Measurements from ENCODE around the gene GLCE.

Gene GLCE

DNA sequence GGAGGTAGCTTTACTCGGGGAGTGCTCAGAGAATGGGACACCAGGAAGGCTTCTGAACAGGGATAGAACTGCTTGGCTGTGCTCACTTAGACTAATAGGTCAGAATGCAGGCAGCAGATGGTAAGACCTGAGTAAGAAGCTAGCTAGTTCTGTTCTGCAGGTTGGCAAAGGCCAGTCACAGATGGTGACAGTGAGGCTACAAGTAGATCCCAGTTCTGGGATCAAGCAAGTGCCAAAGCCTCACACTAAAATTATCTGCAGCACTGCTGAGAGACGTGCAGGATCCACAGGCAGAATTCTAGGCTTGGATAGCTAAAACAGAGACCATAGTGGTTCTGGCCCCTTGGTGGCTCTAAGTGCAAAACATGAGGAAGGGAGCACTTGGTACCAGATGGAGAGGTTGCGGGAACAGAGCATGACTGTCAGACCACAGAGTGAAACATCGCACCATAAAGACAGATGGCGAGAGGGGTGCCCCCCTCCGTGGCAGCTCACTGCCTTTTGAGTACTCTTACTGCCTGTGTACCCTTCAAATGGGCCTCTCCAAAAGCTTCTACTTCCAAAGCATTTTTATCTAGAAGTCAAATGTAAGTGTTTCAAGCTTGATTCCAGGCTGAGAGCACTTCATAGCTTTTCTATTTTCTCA lies 3.6 kb upstream of the GLCE start:
- no peak overlapping the region for H3K9ac ChIP-seq (ENCODE audit: low read depth in 1 of 2, low read length in 2 of 2)
- no peaks in the 10 kb centered on the region for H3K36me3 ChIP-seq (ENCODE audit: control insufficient read depth in 1 of 2, insufficient read depth in 2 of 2, low read length in 2 of 2)
- H3K9me3 ChIP-seq (ENCODE audit: control insufficient read depth in 1 of 2, low read length in 2 of 2) = no peaks in the 10 kb centered on the region
- no peak overlapping the region for H3K4me3 ChIP-seq (ENCODE audit: low read depth in 1 of 2, low read length in 2 of 2)
- H3K27ac ChIP-seq (ENCODE audit: low read depth, low read length) = no peak overlapping the region
- H3K4me1 ChIP-seq (ENCODE audit: control insufficient read depth in 1 of 2, insufficient read depth in 2 of 2, low read length in 2 of 2) = peaks cover 12% of the 10 kb centered on the region in 2 donors
- no peaks in the 10 kb centered on the region for H3K27me3 ChIP-seq (ENCODE audit: control insufficient read depth in 1 of 2, insufficient read depth in 2 of 2, low read length in 2 of 2)

DNA sequence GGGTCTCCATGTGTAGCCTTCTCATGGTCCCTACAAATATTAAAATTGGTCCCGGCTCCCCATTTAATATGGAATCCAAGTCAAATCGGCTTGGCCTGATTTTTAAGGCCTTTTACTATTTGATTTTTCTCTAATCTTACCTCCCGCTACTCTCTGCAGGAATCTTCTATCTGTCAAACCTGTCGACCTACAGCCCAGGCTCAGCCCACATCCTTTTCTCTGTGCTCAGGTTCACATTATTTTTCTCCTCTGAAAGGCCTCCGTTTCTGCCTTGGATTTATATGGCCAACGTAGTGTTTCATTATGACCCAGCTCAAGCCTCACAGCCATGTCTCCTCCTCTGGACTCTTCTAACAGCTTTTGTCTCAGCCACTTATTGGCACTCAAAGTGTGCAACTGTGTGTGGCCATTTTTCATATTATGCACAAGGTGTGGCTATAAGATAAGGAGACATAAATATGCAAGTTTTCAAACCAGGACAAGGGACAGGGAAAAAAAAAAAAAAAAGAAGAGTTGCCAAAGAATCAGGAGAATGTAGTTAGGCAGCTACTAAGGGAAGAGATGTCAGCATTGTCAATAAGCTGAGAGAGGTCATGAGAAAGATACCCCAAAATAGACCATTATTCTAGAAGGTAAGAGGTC lies 2.1 kb upstream of the GLCE start:
- Histone ChIP-seq H3K4me3 (ENCODE audit: low read depth in 1 of 2, low read length in 2 of 2) (no peak overlapping the region), H3K9ac (ENCODE audit: low read depth in 1 of 2, low read length in 2 of 2) (no peak overlapping the region), H3K36me3 (ENCODE audit: control insufficient read depth in 1 of 2, insufficient read depth in 2 of 2, low read length in 2 of 2) (no peaks in the 10 kb centered on the region), H3K4me1 (ENCODE audit: control insufficient read depth in 1 of 2, insufficient read depth in 2 of 2, low read length in 2 of 2) (peaks cover 12 to 16% of the 10 kb centered on the region in 2 donors), H3K27me3 (ENCODE audit: control insufficient read depth in 1 of 2, insufficient read depth in 2 of 2, low read length in 2 of 2) (no peaks in the 10 kb centered on the region), H3K27ac (ENCODE audit: low read depth, low read length) (no peak overlapping the region), H3K9me3 (ENCODE audit: control insufficient read depth in 1 of 2, low read length in 2 of 2) (no peaks in the 10 kb centered on the region)

DNA sequence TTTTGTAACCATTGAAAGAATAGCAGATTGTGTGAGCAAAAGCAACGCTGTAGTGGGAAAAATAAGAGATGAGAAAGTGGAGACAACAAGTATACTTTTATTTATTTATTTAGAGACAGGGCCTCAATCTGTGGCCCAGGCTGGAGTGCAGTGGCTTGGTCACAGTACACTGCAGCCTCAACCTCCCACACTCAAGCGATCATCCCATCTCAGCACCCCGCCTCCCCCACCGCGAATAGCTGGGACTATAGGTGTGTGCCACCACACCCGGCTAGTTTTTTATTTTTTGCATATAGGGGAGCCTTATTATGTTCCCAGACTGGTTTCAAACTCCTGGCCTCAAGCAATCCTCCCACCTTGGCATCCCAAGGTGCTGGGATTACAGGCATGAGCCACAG lies 1.6 kb upstream of the GLCE start:
- H3K4me3 ChIP-seq (ENCODE audit: low read depth in 1 of 2, low read length in 2 of 2) = no peak overlapping the region
- H3K9ac ChIP-seq (ENCODE audit: low read depth in 1 of 2, low read length in 2 of 2) = no peak overlapping the region
- H3K27ac ChIP-seq (ENCODE audit: low read depth, low read length) = no peak overlapping the region
- no peaks in the 10 kb centered on the region for H3K9me3 ChIP-seq (ENCODE audit: control insufficient read depth in 1 of 2, low read length in 2 of 2)
- H3K4me1 ChIP-seq (ENCODE audit: control insufficient read depth in 1 of 2, insufficient read depth in 2 of 2, low read length in 2 of 2) = peaks cover 12 to 16% of the 10 kb centered on the region in 2 donors
- no peaks in the 10 kb centered on the region for H3K36me3 ChIP-seq (ENCODE audit: control insufficient read depth in 1 of 2, insufficient read depth in 2 of 2, low read length in 2 of 2)
- no peaks in the 10 kb centered on the region for H3K27me3 ChIP-seq (ENCODE audit: control insufficient read depth in 1 of 2, insufficient read depth in 2 of 2, low read length in 2 of 2)

DNA sequence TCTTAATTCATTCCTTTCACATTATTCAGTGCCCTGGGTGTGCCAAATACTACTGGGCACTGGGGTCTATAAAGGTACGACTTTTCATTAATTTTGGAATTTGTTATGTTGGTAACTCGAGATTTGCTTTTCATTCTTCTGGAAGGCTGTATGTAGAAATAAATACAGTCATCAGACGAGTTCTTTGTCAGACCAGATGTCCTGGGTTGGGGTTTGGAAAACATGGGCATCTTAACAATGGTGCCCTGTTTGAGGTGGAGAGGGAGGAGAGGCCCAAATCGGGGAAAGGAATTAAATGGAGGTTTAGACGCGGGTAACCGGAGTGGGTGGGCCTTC lies 662 bp upstream of the GLCE start:
- H3K9ac ChIP-seq (ENCODE audit: low read depth in 1 of 2, low read length in 2 of 2) = peak overlapping the region; percentile 86 to 94
- no peaks in the 10 kb centered on the region for H3K9me3 ChIP-seq (ENCODE audit: control insufficient read depth in 1 of 2, low read length in 2 of 2)
- no peaks in the 10 kb centered on the region for H3K36me3 ChIP-seq (ENCODE audit: control insufficient read depth in 1 of 2, insufficient read depth in 2 of 2, low read length in 2 of 2)
- H3K4me3 ChIP-seq (ENCODE audit: low read depth in 1 of 2, low read length in 2 of 2) = peak overlapping the region; percentile 79 to 94
- H3K27me3 ChIP-seq (ENCODE audit: control insufficient read depth in 1 of 2, insufficient read depth in 2 of 2, low read length in 2 of 2) = no peaks in the 10 kb centered on the region
- H3K27ac ChIP-seq (ENCODE audit: low read depth, low read length) = peak overlapping the region; percentile 76
- peaks cover 4 to 16% of the 10 kb centered on the region in 2 donors for H3K4me1 ChIP-seq (ENCODE audit: control insufficient read depth in 1 of 2, insufficient read depth in 2 of 2, low read length in 2 of 2)

DNA sequence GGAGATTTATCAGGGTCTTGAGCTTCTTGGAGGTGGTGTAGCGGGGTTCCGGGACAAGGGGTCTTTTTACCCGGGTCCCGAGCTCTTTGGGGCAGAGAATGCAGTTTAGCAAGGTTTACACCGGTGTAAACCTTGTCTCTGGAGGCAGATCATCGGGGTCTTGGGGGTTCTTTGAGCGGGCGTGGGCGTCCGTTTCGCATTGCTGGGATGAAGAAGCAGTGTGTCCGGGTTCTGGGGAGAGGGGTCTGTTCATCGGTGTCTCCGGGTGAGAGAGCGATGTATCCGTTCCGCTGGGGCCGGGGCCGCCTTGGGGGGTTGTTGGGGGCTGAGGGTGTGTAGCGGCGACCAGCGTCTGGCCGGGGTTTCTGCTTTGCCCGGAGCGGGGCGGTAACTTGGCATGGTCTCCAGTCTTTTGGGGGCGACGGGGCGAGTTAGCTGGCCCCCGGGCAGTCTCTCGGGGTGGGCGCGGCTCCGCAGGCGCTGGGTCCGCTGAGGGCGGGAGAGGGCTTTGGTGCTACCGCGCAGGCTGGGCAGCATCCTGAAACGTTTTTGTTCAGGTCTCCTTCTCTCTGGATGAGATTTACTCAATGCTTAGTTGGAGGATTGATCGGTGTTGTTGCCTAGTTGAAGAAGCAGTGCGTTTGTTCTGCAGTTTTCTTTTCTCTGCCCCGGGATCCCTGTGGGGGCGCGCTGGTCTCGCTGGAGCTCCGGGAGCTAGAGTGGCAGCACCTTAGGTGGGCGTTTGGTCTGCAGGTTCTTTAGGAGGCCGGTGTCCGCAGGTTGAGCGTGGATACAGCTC lies 843 bp downstream of the GLCE start:
- H3K36me3 ChIP-seq (ENCODE audit: control insufficient read depth in 1 of 2, insufficient read depth in 2 of 2, low read length in 2 of 2) = no peaks in the 10 kb centered on the region
- H3K9me3 ChIP-seq (ENCODE audit: control insufficient read depth in 1 of 2, low read length in 2 of 2) = no peaks in the 10 kb centered on the region
- H3K9ac ChIP-seq (ENCODE audit: low read depth in 1 of 2, low read length in 2 of 2) = peak overlapping the region; percentile 78 to 94
- peak overlapping the region; percentile 79 to 94 for H3K4me3 ChIP-seq (ENCODE audit: low read depth in 1 of 2, low read length in 2 of 2)
- H3K4me1 ChIP-seq (ENCODE audit: control insufficient read depth in 1 of 2, insufficient read depth in 2 of 2, low read length in 2 of 2) = peaks cover 14 to 16% of the 10 kb centered on the region in 2 donors
- no peak overlapping the region for H3K27ac ChIP-seq (ENCODE audit: low read depth, low read length)
- no peaks in the 10 kb centered on the region for H3K27me3 ChIP-seq (ENCODE audit: control insufficient read depth in 1 of 2, insufficient read depth in 2 of 2, low read length in 2 of 2)

DNA sequence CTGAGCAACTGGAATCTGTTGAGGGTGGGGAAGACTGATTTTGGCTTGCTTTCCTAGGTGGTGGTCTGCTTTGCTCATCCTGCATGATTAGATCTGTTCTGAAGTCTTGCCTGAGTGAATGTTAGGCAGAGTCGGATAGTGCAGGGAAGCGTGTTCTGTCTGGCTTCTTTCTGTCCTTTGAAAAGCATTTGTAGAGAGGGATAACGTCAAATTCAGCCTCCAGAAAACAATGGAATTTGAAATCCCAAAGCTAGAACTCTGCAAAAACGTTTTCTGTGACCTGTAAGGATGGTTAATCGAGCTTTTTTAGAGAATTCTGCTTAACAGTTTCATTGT lies 1.4 kb downstream of the GLCE start:
- no peaks in the 10 kb centered on the region for H3K36me3 ChIP-seq (ENCODE audit: control insufficient read depth in 1 of 2, insufficient read depth in 2 of 2, low read length in 2 of 2)
- H3K9me3 ChIP-seq (ENCODE audit: control insufficient read depth in 1 of 2, low read length in 2 of 2) = no peaks in the 10 kb centered on the region
- H3K4me3 ChIP-seq (ENCODE audit: low read depth in 1 of 2, low read length in 2 of 2) = peak overlapping the region; percentile 79 to 94
- H3K4me1 ChIP-seq (ENCODE audit: control insufficient read depth in 1 of 2, insufficient read depth in 2 of 2, low read length in 2 of 2) = peaks cover 14 to 16% of the 10 kb centered on the region in 2 donors
- H3K27ac ChIP-seq (ENCODE audit: low read depth, low read length) = no peak overlapping the region
- H3K27me3 ChIP-seq (ENCODE audit: control insufficient read depth in 1 of 2, insufficient read depth in 2 of 2, low read length in 2 of 2) = no peaks in the 10 kb centered on the region
- peak overlapping the region; percentile 78 to 94 for H3K9ac ChIP-seq (ENCODE audit: low read depth in 1 of 2, low read length in 2 of 2)

DNA sequence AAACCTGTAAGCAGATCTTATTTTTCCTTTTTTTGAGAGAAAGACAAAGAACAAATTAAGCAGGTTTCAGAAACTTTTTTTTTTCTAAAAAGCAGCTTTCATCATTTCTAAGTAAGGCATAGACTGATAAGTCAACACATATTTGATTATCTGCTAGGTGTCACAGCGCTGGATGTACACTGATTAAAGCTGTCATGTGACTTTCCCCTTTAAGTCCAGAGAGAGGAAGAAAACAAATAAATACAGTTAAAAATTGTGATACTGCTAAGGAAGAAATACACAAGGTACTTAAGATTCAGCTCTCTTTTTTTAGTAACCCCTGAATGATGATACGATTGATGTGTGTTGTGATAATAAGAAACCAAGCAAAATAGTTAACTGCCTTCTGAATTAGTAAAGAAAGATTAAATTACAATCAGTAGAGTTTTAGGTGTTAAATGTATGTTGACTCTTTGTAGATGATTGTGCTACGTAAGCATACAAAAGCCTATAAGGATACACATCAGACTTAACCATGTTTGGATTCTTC lies 2.8 kb downstream of the GLCE start:
- H3K9ac ChIP-seq (ENCODE audit: low read depth in 1 of 2, low read length in 2 of 2) = no peak overlapping the region
- H3K4me1 ChIP-seq (ENCODE audit: control insufficient read depth in 1 of 2, insufficient read depth in 2 of 2, low read length in 2 of 2) = peaks cover 19 to 20% of the 10 kb centered on the region in 2 donors
- H3K36me3 ChIP-seq (ENCODE audit: control insufficient read depth in 1 of 2, insufficient read depth in 2 of 2, low read length in 2 of 2) = no peaks in the 10 kb centered on the region
- H3K9me3 ChIP-seq (ENCODE audit: control insufficient read depth in 1 of 2, low read length in 2 of 2) = no peaks in the 10 kb centered on the region
- H3K4me3 ChIP-seq (ENCODE audit: low read depth in 1 of 2, low read length in 2 of 2) = no peak overlapping the region
- no peak overlapping the region for H3K27ac ChIP-seq (ENCODE audit: low read depth, low read length)
- no peaks in the 10 kb centered on the region for H3K27me3 ChIP-seq (ENCODE audit: control insufficient read depth in 1 of 2, insufficient read depth in 2 of 2, low read length in 2 of 2)

DNA sequence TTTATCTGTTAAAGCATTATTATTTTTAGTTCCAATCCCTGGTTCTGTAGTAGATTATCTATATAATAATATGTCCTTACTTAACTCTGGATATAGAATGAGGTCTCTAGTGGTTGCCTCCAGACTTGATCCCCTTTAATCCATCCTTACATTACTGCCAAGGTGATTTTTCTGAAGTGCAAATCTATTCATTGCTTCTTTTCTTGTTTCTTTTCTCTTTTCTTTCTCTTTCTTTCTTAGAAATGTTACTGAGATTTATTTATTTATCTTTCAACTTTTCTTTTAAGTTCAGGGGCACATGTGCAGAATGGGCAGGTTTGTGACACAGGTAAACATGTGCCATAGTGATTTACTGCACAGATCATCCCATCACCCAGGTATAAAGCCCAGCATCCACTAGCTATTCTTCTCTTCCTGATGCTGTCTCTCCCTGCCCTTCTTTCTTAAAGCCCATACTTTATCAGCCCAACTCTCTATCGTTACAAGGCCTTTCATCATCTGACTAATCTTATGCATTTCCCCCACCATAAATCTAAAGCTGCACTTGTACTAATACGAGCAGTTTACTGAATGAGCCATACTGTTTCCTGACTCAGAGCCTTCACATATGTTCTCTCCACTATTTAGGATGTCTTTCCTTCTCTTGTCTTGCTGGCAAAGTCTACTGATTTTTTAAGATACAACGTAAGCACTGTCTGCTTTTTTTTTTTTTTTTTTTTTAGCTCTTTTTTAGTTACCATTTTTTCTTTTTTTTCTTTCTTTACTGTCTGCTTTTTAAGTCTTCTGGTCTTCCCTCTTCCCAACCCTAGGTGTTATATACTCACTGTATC lies 4.6 kb downstream of the GLCE start:
- H3K4me1 ChIP-seq (ENCODE audit: control insufficient read depth in 1 of 2, insufficient read depth in 2 of 2, low read length in 2 of 2) = peaks cover 13 to 15% of the 10 kb centered on the region in 2 donors
- no peak overlapping the region for H3K4me3 ChIP-seq (ENCODE audit: low read depth in 1 of 2, low read length in 2 of 2)
- no peaks in the 10 kb centered on the region for H3K9me3 ChIP-seq (ENCODE audit: control insufficient read depth in 1 of 2, low read length in 2 of 2)
- H3K27ac ChIP-seq (ENCODE audit: low read depth, low read length) = no peak overlapping the region
- no peaks in the 10 kb centered on the region for H3K27me3 ChIP-seq (ENCODE audit: control insufficient read depth in 1 of 2, insufficient read depth in 2 of 2, low read length in 2 of 2)
- no peak overlapping the region for H3K9ac ChIP-seq (ENCODE audit: low read depth in 1 of 2, low read length in 2 of 2)
- no peaks in the 10 kb centered on the region for H3K36me3 ChIP-seq (ENCODE audit: control insufficient read depth in 1 of 2, insufficient read depth in 2 of 2, low read length in 2 of 2)

DNA sequence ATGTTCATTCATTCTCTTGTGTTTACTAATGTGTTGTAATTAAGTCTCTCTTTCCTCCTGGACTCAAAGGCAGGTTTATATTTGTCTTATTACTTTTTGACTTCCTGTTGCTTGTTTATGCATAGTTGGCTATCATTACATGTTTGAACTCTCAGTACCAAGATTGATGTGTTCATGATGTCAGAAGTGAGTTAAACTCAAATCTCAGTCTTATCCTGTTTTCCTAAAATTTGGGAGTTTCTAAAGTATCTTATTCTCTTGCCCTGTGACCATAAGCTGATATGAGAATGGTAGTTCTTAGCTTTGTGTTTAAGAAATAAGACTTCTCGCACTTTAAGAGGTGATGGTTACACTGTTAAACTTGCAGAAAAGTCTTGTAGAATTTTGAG lies 5.2 kb downstream of the GLCE start:
- Histone ChIP-seq H3K9me3 (ENCODE audit: control insufficient read depth in 1 of 2, low read length in 2 of 2) (no peaks in the 10 kb centered on the region), H3K36me3 (ENCODE audit: control insufficient read depth in 1 of 2, insufficient read depth in 2 of 2, low read length in 2 of 2) (no peaks in the 10 kb centered on the region), H3K27me3 (ENCODE audit: control insufficient read depth in 1 of 2, insufficient read depth in 2 of 2, low read length in 2 of 2) (no peaks in the 10 kb centered on the region), H3K27ac (ENCODE audit: low read depth, low read length) (no peak overlapping the region), H3K9ac (ENCODE audit: low read depth in 1 of 2, low read length in 2 of 2) (no peak overlapping the region), H3K4me3 (ENCODE audit: low read depth in 1 of 2, low read length in 2 of 2) (peak overlapping the region in 1 of 2 donors; percentile 1), H3K4me1 (ENCODE audit: control insufficient read depth in 1 of 2, insufficient read depth in 2 of 2, low read length in 2 of 2) (peaks cover 12 to 15% of the 10 kb centered on the region in 2 donors)
